ENCODE results near the gene SP2.

SP2 gene

DNA sequence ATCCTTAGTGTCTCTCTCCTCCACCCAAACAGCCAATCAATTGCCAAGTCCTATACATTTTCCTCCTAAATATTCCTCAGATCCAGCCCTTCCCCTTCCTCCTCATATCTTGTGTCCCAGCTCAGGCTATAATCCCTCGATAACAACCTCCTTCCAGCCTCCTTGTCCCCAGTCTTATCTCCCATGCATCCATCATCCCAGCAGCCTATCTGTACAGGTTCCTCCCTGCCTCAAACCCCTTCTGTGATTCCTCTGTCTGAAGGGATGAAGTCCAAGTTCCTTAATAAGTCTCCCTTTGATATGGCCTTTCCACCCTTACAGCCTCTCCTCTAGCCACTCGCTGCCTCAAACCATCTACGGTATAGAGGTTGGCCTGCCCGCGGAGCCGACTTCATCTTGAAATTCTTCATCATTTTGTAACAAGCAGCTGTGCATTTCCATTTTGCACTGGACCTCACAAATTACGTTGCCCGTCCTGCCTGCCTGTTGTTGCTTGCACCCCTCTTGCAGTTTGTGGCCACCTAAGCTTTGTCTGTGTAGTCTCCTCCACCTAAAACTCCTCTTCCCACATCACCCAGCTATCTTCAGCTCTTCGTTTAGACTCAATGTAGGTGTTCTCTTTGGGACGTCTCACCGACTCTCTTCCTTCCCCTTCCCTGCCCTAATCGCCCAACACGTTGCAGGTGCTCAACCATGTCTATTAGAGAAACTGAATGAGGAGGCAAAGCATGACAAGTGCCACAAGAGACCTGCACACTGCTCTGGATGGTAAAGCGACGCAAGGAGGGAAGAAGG lies 74.1 kb downstream of the SP2 start:
- DNase-seq (ENCODE audit: extremely low read depth in 1 of 2, low read depth in 1 of 2), result no peak

DNA sequence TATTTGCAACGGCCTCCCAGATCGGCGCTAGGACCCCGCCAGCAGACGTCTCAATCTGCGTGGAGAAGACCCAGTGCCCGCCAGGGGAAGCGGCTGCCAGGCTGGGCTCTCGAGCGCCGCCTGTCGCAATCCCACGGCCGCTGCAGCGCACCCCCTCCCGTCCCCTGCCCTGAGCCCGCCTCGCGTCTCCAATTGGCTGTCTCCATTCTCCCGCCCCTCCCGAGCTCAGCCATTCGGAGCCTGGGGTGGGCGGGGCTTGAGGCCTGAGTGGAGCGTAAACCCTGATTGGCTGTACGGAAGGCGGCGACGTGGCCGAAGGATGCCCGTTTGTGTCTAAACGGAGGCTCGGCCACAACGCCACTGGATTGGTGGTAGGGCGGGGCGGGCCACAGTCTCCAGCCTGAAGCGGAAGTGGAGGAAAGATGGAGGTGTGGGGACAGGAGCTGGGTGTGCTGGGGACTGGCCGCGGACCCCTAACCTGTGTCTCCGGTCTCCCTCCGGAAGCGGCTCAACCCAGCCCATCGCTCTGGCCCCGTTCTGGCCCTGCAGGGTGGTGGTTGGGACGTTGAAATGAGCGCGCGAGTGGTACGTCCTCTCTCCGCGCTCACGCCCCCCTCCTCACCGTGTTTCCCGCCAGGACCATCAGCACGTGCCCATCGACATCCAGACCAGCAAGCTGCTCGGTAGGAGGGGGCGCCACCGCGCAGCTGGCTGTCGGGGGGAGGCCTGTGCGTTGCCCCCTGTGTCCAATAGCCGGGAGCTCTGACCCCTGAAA lies 74.9 kb downstream of the SP2 start, which contains the start of gene CDK5RAP3:
CDK5RAP3 (plus strand) TSS at position 389 of the 775 bp plus-strand sequence; CDS start at position 423, 34 bp downstream.
- DNase-seq (ENCODE audit: extremely low read depth in 1 of 2, low read depth in 1 of 2), result peak; percentile 95 to 98

DNA sequence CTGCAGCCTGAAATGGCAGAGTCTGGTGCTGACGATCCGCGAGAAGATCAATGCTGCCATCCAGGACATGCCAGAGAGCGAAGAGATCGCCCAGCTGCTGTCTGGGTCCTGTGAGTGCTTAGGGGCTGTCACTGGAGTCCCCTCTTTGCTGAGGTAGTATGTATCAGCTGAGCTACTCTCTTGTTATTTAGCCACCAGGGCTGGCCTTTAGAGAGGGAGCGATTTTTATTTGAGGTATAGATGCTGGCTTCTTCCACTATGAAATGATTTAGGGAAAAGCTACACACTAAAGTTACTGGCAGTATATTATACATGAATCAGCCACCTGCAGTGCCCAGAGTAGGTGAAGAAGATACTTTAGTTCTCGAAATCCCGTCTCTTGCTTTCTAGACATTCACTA lies 77.5 kb downstream of the SP2 start:
- no peak for DNase-seq (ENCODE audit: extremely low read depth in 1 of 2, low read depth in 1 of 2)

DNA sequence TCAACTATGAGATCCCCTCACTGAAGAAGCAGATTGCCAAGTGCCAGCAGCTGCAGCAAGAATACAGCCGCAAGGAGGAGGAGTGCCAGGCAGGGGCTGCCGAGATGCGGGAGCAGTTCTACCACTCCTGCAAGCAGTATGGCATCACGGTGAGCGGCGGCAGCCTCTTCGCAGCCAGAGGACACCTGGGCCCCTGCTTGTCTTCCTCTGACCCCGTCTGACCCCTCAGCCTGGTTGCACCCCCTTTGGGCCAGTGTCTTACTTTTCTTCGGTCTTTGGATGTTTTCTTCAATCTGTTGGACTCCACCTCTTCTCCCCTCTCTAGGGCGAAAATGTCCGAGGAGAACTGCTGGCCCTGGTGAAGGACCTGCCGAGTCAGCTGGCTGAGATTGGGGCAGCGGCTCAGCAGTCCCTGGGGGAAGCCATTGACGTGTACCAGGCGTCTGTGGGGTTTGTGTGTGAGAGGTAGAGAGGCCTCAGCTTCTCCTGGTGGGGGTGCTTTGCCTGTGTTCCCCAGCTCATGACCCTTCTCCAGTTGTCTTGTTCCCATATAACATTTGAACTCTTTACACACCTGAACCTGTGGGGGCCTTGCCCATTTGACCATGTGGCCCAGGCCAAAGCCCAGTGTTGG lies 79.3 kb downstream of the SP2 start:
- DNase-seq (ENCODE audit: extremely low read depth in 1 of 2, low read depth in 1 of 2), result no peak

DNA sequence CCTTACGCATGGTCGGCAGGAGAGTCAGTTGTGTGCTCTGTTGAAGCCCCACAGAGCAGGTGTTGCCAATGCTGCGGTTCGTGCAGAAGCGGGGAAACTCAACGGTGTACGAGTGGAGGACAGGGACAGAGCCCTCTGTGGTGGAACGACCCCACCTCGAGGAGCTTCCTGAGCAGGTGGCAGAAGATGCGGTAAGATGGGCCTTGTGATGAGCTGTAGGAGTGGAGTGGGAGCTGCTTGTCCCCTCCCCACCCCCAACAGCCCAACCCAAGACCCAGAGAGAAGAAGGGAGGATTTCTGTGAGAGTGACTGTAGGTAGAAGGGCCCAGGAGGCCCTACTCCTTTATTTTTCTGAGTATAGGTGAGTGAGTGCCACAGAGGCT lies 79.8 kb downstream of the SP2 start:
- DNase-seq (ENCODE audit: extremely low read depth in 1 of 2, low read depth in 1 of 2), result no peak

DNA sequence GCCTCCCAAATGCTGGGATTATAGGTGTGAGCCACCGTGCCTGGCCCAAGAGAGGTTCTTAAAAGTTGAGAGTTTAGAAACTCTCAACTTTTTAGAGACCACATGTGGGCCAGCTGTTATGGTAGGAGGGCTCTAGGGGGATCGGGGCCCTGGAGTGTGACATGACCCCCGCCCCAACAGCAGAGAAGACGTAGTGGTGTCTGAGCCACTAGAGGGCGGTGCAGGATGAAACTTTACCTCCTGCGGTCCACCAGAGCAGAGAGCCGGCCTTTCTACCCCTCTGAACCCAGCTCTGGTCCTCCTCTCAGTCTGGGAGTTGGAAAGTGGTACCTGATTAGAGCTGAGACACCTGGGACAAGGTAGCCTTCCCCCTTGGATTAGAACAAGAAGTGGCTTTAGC lies 82.3 kb downstream of the SP2 start:
- DNase-seq (ENCODE audit: extremely low read depth in 1 of 2, low read depth in 1 of 2), result peak in 1 of 2 donors; percentile 34

Measured in activated CD8-positive, alpha-beta memory T cell treated with anti-CD3 and anti-CD28 coated beads for 1 hour (primary cell).